HepG2 (cell line): ENCODE data around the gene ANTKMT. TPM values are rescaled to one million over a fixed set of nuclear protein-coding genes. Genes with fewer than 3 reads are reported as not detected.

Experiments
- ATF3 ChIP-seq: sonication (generic); formaldehyde crosslinking; IDR thresholded peaks from 2 replicates; pipeline ENCODE4 v1.4.0; 2020; ENCODE audit warnings: missing genetic modification reagents
- BORCS8-MEF2B ChIP-seq: sonication (generic); formaldehyde crosslinking; IDR thresholded peaks from 2 replicates; pipeline ENCODE4 v1.8.0; 2022; ENCODE audit warnings: mild to moderate bottlenecking, missing genetic modification reagents
- CCDC6 ChIP-seq: sonication (generic); formaldehyde crosslinking; IDR thresholded peaks from 2 replicates; pipeline ENCODE4 v1.8.1; 2022; ENCODE audit warnings: mild to moderate bottlenecking, missing genetic modification reagents, moderate library complexity
- FOXO1 ChIP-seq: sonication (generic); formaldehyde crosslinking; IDR thresholded peaks from 2 replicates; pipeline ENCODE4 v1.4.0; 2020; ENCODE audit warnings: missing genetic modification reagents
- HDAC1 ChIP-seq: sonication (generic); formaldehyde crosslinking; IDR thresholded peaks from 2 replicates; pipeline ENCODE4 v1.5.1; 2020; ENCODE audit warnings: mild to moderate bottlenecking, missing genetic modification reagents
- JUN ChIP-seq: sonication (generic); formaldehyde crosslinking; IDR thresholded peaks from 2 replicates; pipeline ENCODE4 v1.4.0; 2020; ENCODE audit warnings: mild to moderate bottlenecking, missing genetic modification reagents
- KDM1A ChIP-seq: IDR thresholded peaks from 2 replicates; pipeline ENCODE4 v1.6.1; 2016; ENCODE audit warnings: missing compliant biosample characterization
- KMT2A ChIP-seq: sonication (generic); formaldehyde crosslinking; IDR thresholded peaks from 2 replicates; pipeline ENCODE4 v1.4.0; 2020; ENCODE audit warnings: missing genetic modification reagents
- NAIF1 ChIP-seq: sonication (generic); formaldehyde crosslinking; IDR thresholded peaks from 2 replicates; pipeline ENCODE4 v1.5.0; 2020; ENCODE audit warnings: mild to moderate bottlenecking, missing genetic modification reagents, borderline replicate concordance
- NR2F2 ChIP-seq: IDR thresholded peaks from 2 replicates; pipeline ENCODE4 v1.6.1; 2012; ENCODE audit warnings: low read depth, inconsistent platforms, borderline replicate concordance
- RBFOX2 ChIP-seq: fragments of 200-400 bp; formaldehyde crosslinking; IDR thresholded peaks from 2 replicates; pipeline ENCODE4 v1.6.1; 2017; ENCODE audit warnings: low read depth, mild to moderate bottlenecking, low read length
- REXO4 ChIP-seq: sonication (generic); formaldehyde crosslinking; IDR thresholded peaks from 2 replicates; pipeline ENCODE4 v1.8.0; 2022; ENCODE audit warnings: missing genetic modification reagents, mild to moderate bottlenecking, borderline replicate concordance
- SIN3A ChIP-seq: IDR thresholded peaks from 2 replicates; pipeline ENCODE4 v1.6.1; 2011; ENCODE audit warnings: low read depth, mild to moderate bottlenecking, control low read depth, low read length, borderline replicate concordance
- SRY ChIP-seq: sonication (generic); formaldehyde crosslinking; IDR thresholded peaks from 2 replicates; pipeline ENCODE4 v1.8.0; 2022; ENCODE audit warnings: mild to moderate bottlenecking, missing genetic modification reagents
- STAG1 ChIP-seq: sonication (generic); formaldehyde crosslinking; IDR thresholded peaks from 2 replicates; pipeline ENCODE4 v1.4.0; 2020; ENCODE audit warnings: missing genetic modification reagents
- STAT5B ChIP-seq: sonication (generic); formaldehyde crosslinking; IDR thresholded peaks from 2 replicates; pipeline ENCODE4 v1.4.0; 2020; ENCODE audit warnings: missing genetic modification reagents
- XBP1 ChIP-seq: sonication (generic); formaldehyde crosslinking; IDR thresholded peaks from 2 replicates; pipeline ENCODE4 v1.5.0; 2020; ENCODE audit warnings: missing genetic modification reagents
- ZBTB20 ChIP-seq: sonication (generic); formaldehyde crosslinking; IDR thresholded peaks from 2 replicates; pipeline ENCODE4 v1.8.1; 2023; ENCODE audit warnings: missing genetic modification reagents, low read depth, mild to moderate bottlenecking, borderline replicate concordance
- ZC3H13 ChIP-seq: sonication (generic); formaldehyde crosslinking; IDR thresholded peaks from 2 replicates; pipeline ENCODE4 v1.8.1; 2023; ENCODE audit warnings: mild to moderate bottlenecking, missing genetic modification reagents, moderate library complexity
- ZMYM3 ChIP-seq: sonication (generic); formaldehyde crosslinking; IDR thresholded peaks from 2 replicates; pipeline ENCODE4 v1.5.1; 2020; ENCODE audit warnings: mild to moderate bottlenecking, missing genetic modification reagents
- ZNF138 ChIP-seq: sonication (generic); formaldehyde crosslinking; IDR thresholded peaks from 2 replicates; pipeline ENCODE4 v1.5.0; 2020; ENCODE audit warnings: mild to moderate bottlenecking, low read depth, missing genetic modification reagents
- ZNF17 ChIP-seq: sonication (generic); formaldehyde crosslinking; IDR thresholded peaks from 2 replicates; pipeline ENCODE4 v1.5.0; 2020; ENCODE audit warnings: mild to moderate bottlenecking, missing genetic modification reagents
- ZNF431 ChIP-seq: sonication (generic); formaldehyde crosslinking; IDR thresholded peaks from 2 replicates; pipeline ENCODE4 v1.9.0; 2022; ENCODE audit warnings: missing genetic modification reagents, low read depth, mild to moderate bottlenecking, borderline replicate concordance
- ZNF557 ChIP-seq: sonication (generic); formaldehyde crosslinking; IDR thresholded peaks from 2 replicates; pipeline ENCODE4 v1.4.0; 2020; ENCODE audit warnings: missing genetic modification reagents
- ZNF75D ChIP-seq: sonication (generic); formaldehyde crosslinking; IDR thresholded peaks from 2 replicates; pipeline ENCODE4 v1.8.1; 2023; ENCODE audit warnings: missing genetic modification reagents, mild to moderate bottlenecking, borderline replicate concordance
- ZNF768 ChIP-seq: sonication (generic); formaldehyde crosslinking; IDR thresholded peaks from 2 replicates; pipeline ENCODE4 v1.4.0; 2020; ENCODE audit warnings: missing genetic modification reagents
- ZNF781 ChIP-seq: sonication (generic); formaldehyde crosslinking; IDR thresholded peaks from 2 replicates; pipeline ENCODE4 v1.5.1; 2020; ENCODE audit warnings: borderline replicate concordance, mild to moderate bottlenecking, missing genetic modification reagents; ENCODE audit errors: not compliant biosample characterization
- ZSCAN25 ChIP-seq: sonication (generic); formaldehyde crosslinking; IDR thresholded peaks from 2 replicates; pipeline ENCODE4 v1.8.0; 2022; ENCODE audit warnings: mild to moderate bottlenecking, missing genetic modification reagents
- polyA plus RNA-seq, 8 experiments: library from polyadenylated mRNA; depleted of rRNA in 3 of 8; stranded (reverse) in 7 of 8; unstranded in 1 of 8; fragments of >200 nt; fragmentation: Illumina TruSeq in 4 of 8; extraction: Trizol in 4 of 8; gene quantifications; 2 replicates each; pipeline versions ENCODE4 v1.2.1 to v1.2.3, GENCODE V29; 2011 to 2016; ENCODE audit warnings: low read depth in 4 of 8, missing spikeins in 1 of 8, mixed read lengths in 1 of 8; ENCODE audit not compliant: insufficient read depth in 1 of 8
- total RNA-seq, 5 experiments: library from RNA; depleted of rRNA; stranded (reverse); fragments of >200 nt; fragmentation: Illumina TruSeq; extraction: Trizol; gene quantifications; 2 replicates each; pipeline ENCODE4 v1.2.3, GENCODE V29; 2016; ENCODE audit warnings: low read depth in 1 of 5
- TF ChIP-seq, protein P1 (sequence below): IDR thresholded peaks from 2 replicates; pipeline ENCODE4 v1.6.1; 2018; ENCODE audit warnings: missing genetic modification reagents, mild to moderate bottlenecking, missing compliant biosample characterization
- TF ChIP-seq, protein P2 (sequence below): sonication (generic); formaldehyde crosslinking; IDR thresholded peaks from 2 replicates; pipeline ENCODE4 v1.8.0; 2022; ENCODE audit warnings: low read depth, missing genetic modification reagents

Gene ANTKMT
- total and polyA plus RNA-seq, 2 of the 13 experiments (the other 11 are each of a cell fraction or from before 2014, with no cell fraction given): 7.5 to 47.8 TPM

- TF ChIP-seq ZBTB20 (CRISPR knock-in tag) (no peak), ZNF557 (CRISPR knock-in tag) (no peak), NAIF1 (no peak), ZSCAN25 (CRISPR knock-in tag) (peak; percentile 72; the same call in 1 of the 2 replicates), ZNF781 (CRISPR knock-in tag) (no peak), FOXO1 (CRISPR knock-in tag) (no peak), JUN (CRISPR knock-in tag) (no peak), STAT5B (no peak), XBP1 (no peak), BORCS8-MEF2B (CRISPR knock-in tag) (peak; percentile 94), CCDC6 (CRISPR knock-in tag) (peak; percentile 69; the same call in 1 of the 2 replicates), NR2F2 (no peak), ZNF768 (peak; percentile 57; the same call in 1 of the 2 replicates), ZMYM3 (CRISPR knock-in tag) (no peak), ZNF75D (CRISPR knock-in tag) (no peak), ATF3 (peak; percentile 21; the same call in 1 of the 2 replicates), KDM1A (CRISPR knock-in tag) (no peak), RBFOX2 (no peak), REXO4 (CRISPR knock-in tag) (no peak), SIN3A (peak; percentile 58; the same call in 1 of the 2 replicates), STAG1 (no peak), ZNF17 (no peak), ZC3H13 (CRISPR knock-in tag) (0 out of 2 replicates have a peak, but pooled peaks have one; percentile 45), SRY (peak; percentile 86; the same call in 1 of the 2 replicates), ZNF431 (CRISPR knock-in tag) (no peak), HDAC1 (CRISPR knock-in tag) (no peak), ZNF138 (no peak), KMT2A (no peak)
- TF ChIP-seq, protein P1, sequence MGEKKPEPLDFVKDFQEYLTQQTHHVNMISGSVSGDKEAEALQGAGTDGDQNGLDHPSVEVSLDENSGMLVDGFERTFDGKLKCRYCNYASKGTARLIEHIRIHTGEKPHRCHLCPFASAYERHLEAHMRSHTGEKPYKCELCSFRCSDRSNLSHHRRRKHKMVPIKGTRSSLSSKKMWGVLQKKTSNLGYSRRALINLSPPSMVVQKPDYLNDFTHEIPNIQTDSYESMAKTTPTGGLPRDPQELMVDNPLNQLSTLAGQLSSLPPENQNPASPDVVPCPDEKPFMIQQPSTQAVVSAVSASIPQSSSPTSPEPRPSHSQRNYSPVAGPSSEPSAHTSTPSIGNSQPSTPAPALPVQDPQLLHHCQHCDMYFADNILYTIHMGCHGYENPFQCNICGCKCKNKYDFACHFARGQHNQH (CRISPR knock-in tag): no peak
- TF ChIP-seq, protein P2, sequence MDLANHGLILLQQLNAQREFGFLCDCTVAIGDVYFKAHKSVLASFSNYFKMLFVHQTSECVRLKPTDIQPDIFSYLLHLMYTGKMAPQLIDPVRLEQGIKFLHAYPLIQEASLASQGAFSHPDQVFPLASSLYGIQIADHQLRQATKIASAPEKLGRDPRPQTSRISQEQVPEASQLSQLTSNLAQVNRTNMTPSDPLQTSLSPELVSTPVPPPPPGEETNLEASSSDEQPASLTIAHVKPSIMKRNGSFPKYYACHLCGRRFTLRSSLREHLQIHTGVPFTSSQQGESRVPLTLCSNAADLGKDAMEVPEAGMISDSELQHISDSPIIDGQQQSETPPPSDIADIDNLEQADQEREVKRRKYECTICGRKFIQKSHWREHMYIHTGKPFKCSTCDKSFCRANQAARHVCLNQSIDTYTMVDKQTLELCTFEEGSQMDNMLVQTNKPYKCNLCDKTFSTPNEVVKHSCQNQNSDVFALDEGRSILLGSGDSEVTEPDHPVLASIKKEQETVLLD: peak; percentile 73
These were observed 20.0 kb upstream of the ANTKMT start (continued) for GRCh38 chr16:700684-701584.
